IMR-90 (cell line): ENCODE measurements around the gene TNFRSF1B. TPM values are rescaled to one million over a fixed set of nuclear protein-coding genes. Genes with fewer than 3 reads are reported as not detected.
"Not testable (repeated sequence)": the region's sequence is repeated elsewhere in the genome, so short reads cannot be mapped to it uniquely, and the experiment has no call there.

Experiments
- ATAC-seq: fragments of 200-7000 bp; cut with Tn5 transposase; 2 replicates; pipeline ENCODE4 v1.9.1; 2020; ENCODE audit warnings: low read depth, mild to moderate bottlenecking, moderate library complexity
- BruUV-seq: library from RNA; stranded (reverse); fragments of 400-500 nt; replicated peaks from 2 replicates; lab custom pipeline; 2021; lab: Mats Ljungman, UMichigan
- CTCF ChIA-PET: fragments of 300-600 bp; formaldehyde crosslinking; extraction: SDS; loops from one replicate; lab custom pipeline; 2021; ENCODE audit warnings: antibody characterized with exemption; lab: Yijun Ruan, JAX
- POLR2A ChIA-PET: fragments of 300-600 bp; sonication (Branson Sonifier 250); formaldehyde crosslinking; loops from one replicate; lab custom pipeline; 2022; ENCODE audit warnings: antibody characterized with exemption; ENCODE audit not compliant: unreplicated experiment; lab: Charles Lee
- DNase-seq: peaks from one replicate; pipeline ENCODE4 v3.0.0; 2013
- H2AFZ ChIP-seq: replicated peaks from 2 replicates; pipeline ENCODE3; 2013; ENCODE audit warnings: low read length, mild to moderate bottlenecking; ENCODE audit not compliant: poor library complexity
- H2AK5ac ChIP-seq: 2 replicates; pipeline ENCODE4 v1.6.1; 2013; ENCODE audit warnings: low read depth, low read length, inconsistent platforms
- H2AK9ac ChIP-seq: replicated peaks from 2 replicates; pipeline ENCODE3; 2013; ENCODE audit warnings: mild to moderate bottlenecking, low read depth, low read length, moderate library complexity; ENCODE audit not compliant: poor library complexity
- H2BK120ac ChIP-seq: 2 replicates; pipeline ENCODE4 v1.6.1; 2013; ENCODE audit warnings: low read depth, low read length, inconsistent platforms
- H2BK15ac ChIP-seq: 3 replicates; pipeline ENCODE4 v1.6.1; 2013; ENCODE audit warnings: low read depth, low read length, inconsistent platforms
- H2BK20ac ChIP-seq: 2 replicates; pipeline ENCODE4 v1.6.1; 2013; ENCODE audit warnings: low read depth, mild to moderate bottlenecking, inconsistent platforms, low read length, moderate library complexity
- H2BK5ac ChIP-seq: 2 replicates; pipeline ENCODE4 v1.6.1; 2013; ENCODE audit warnings: mild to moderate bottlenecking, low read depth, low read length, inconsistent platforms; ENCODE audit not compliant: poor library complexity, severe bottlenecking
- H3K14ac ChIP-seq: replicated peaks from 2 replicates; pipeline ENCODE4 v1.6.1; 2013; ENCODE audit warnings: low read depth, low read length, inconsistent platforms
- H3K18ac ChIP-seq: 2 replicates; pipeline ENCODE4 v1.6.1; 2013; ENCODE audit warnings: low read depth, low read length, control low read depth
- H3K23ac ChIP-seq: 2 replicates; pipeline ENCODE4 v1.6.1; 2013; ENCODE audit warnings: low read depth, low read length, inconsistent platforms
- H3K27ac ChIP-seq: 2 replicates; pipeline ENCODE4 v1.5.1; 2013; ENCODE audit warnings: mild to moderate bottlenecking, control low read depth, low read length; ENCODE audit not compliant: insufficient read depth
- H3K27me3 ChIP-seq: 2 replicates; pipeline ENCODE4 v1.6.1; 2013; ENCODE audit warnings: low read length; ENCODE audit not compliant: control insufficient read depth, insufficient read depth
- H3K36me3 ChIP-seq: 2 replicates; pipeline ENCODE4 v1.6.1; 2013; ENCODE audit warnings: low read length, mixed read lengths; ENCODE audit not compliant: control insufficient read depth, insufficient read depth
- H3K4ac ChIP-seq: 2 replicates; pipeline ENCODE4 v1.6.1; 2013; ENCODE audit warnings: low read depth, low read length, inconsistent platforms
- H3K4me1 ChIP-seq: 2 replicates; pipeline ENCODE4 v1.6.1; 2013; ENCODE audit warnings: low read length, mixed read lengths; ENCODE audit not compliant: control insufficient read depth, insufficient read depth
- H3K4me2 ChIP-seq: 2 replicates; pipeline ENCODE4 v1.6.1; 2013; ENCODE audit warnings: low read depth, mild to moderate bottlenecking, control low read depth, low read length, moderate library complexity
- H3K4me3 ChIP-seq: 2 replicates; pipeline ENCODE4 v1.5.1; 2013; ENCODE audit warnings: low read depth, mild to moderate bottlenecking, control low read depth, low read length, moderate library complexity; ENCODE audit not compliant: insufficient read depth
- H3K56ac ChIP-seq: 2 replicates; pipeline ENCODE4 v1.6.1; 2013; ENCODE audit warnings: low read length, inconsistent platforms; ENCODE audit not compliant: insufficient read depth; ENCODE audit errors: extremely low read depth
- H3K79me1 ChIP-seq, 2 experiments: 2 replicates each; pipeline ENCODE4 v1.6.1; 2013; ENCODE audit warnings: low read length in 2 of 2, inconsistent platforms in 1 of 2, low read depth in 1 of 2
- H3K9ac ChIP-seq: 2 replicates; pipeline ENCODE4 v1.6.1; 2013; ENCODE audit warnings: low read depth, low read length, control low read depth
- H3K9me1 ChIP-seq: 2 replicates; pipeline ENCODE4 v1.6.1; 2013; ENCODE audit warnings: low read length, inconsistent platforms; ENCODE audit not compliant: insufficient read depth
- H3K9me3 ChIP-seq: 2 replicates; pipeline ENCODE4 v1.6.1; 2013; ENCODE audit warnings: low read length; ENCODE audit not compliant: control insufficient read depth, insufficient read depth
- H4K20me1 ChIP-seq: 2 replicates; pipeline ENCODE4 v1.6.1; 2013; ENCODE audit warnings: low read length, inconsistent platforms; ENCODE audit not compliant: insufficient read depth
- H4K5ac ChIP-seq: 2 replicates; pipeline ENCODE4 v1.6.1; 2013; ENCODE audit warnings: mild to moderate bottlenecking, low read depth, low read length, control low read depth
- H4K8ac ChIP-seq, 2 experiments: 2 replicates each; pipeline ENCODE4 v1.6.1; 2013; ENCODE audit warnings: low read depth in 2 of 2, low read length in 2 of 2, control low read depth in 1 of 2, inconsistent platforms in 1 of 2
- H4K91ac ChIP-seq: 2 replicates; pipeline ENCODE4 v1.6.1; 2013; ENCODE audit warnings: low read depth, low read length, inconsistent platforms; ENCODE audit not compliant: insufficient read depth
- BHLHE40 ChIP-seq: fragments of 150-350 bp; IDR thresholded peaks from 2 replicates; pipeline ENCODE4 v1.6.1; 2016; ENCODE audit warnings: mild to moderate bottlenecking, low read depth, low read length
- CHD1 ChIP-seq: IDR thresholded peaks from 2 replicates; pipeline ENCODE4 v1.6.1; 2012; ENCODE audit warnings: low read depth, low read length, improper control_type of control experiment
- FOS ChIP-seq: fragments of 150-350 bp; IDR thresholded peaks from 2 replicates; pipeline ENCODE4 v1.6.1; 2016; ENCODE audit warnings: low read depth, low read length
- MAFK ChIP-seq: IDR thresholded peaks from 2 replicates; pipeline ENCODE4 v1.6.1; 2012; ENCODE audit warnings: low read depth, low read length, improper control_type of control experiment
- NFE2L2 ChIP-seq: fragments of 150-350 bp; IDR thresholded peaks from 2 replicates; pipeline ENCODE4 v1.6.1; 2016; ENCODE audit warnings: low read depth, mild to moderate bottlenecking, low read length
- RFX5 ChIP-seq: IDR thresholded peaks from 2 replicates; pipeline ENCODE4 v1.8.0; 2012; ENCODE audit warnings: low read depth, mild to moderate bottlenecking, low read length, moderate library complexity
- WGBS, 2 experiments: methylation state at CpG; one replicate each; pipeline versions ENCODE4 v1.1.5 to v1.1.7; 2013; ENCODE audit warnings: missing lambda C conversion rate in 2 of 2; ENCODE audit not compliant: insufficient read length in 1 of 2; ENCODE audit errors: extremely low coverage in 2 of 2; 5-methylcytosine and 5-hydroxymethylcytosine counted together
- dilution Hi-C: fragments of 300-500 bp; cut with HindIII; formaldehyde crosslinking; loops from one replicate; pipeline ENCODE4 v1.14.3; 2018; ENCODE audit warnings: low sequenced_read_pairs; ENCODE audit not compliant: unreplicated experiment
- in situ Hi-C: fragments of 300-500 bp; cut with MboI; formaldehyde crosslinking; loops from 3 replicates; pipeline ENCODE4 v1.14.3; 2019; ENCODE audit warnings: low sequenced_read_pairs, inconsistent platforms, mixed read lengths
- intact Hi-C: fragments of 100-400 bp; cut with micrococcal nuclease; formaldehyde crosslinking; loops from 2 replicates; pipeline ENCODE4 v1.10.0; 2022
- polyA plus RNA-seq, 3 experiments: library from polyadenylated mRNA; depleted of rRNA; stranded (reverse); fragments of >200 nt; gene quantifications; 2 replicates each; pipeline ENCODE4 v1.2.3, GENCODE V29; 2012; ENCODE audit warnings: low replicate concordance in 1 of 3
- total RNA-seq: library from RNA; depleted of rRNA; stranded (reverse); fragments of >200 nt; gene quantifications from 2 replicates; pipeline ENCODE4 v1.2.3, GENCODE V29; 2012
- TF ChIP-seq, protein P1 (sequence below): fragments of 150-350 bp; IDR thresholded peaks from 2 replicates; pipeline ENCODE4 v1.6.1; 2017; ENCODE audit warnings: mild to moderate bottlenecking, antibody characterized with exemption, low read length, low read depth

The TNFRSF1B gene
- total and polyA plus RNA-seq, 2 of the 4 experiments (the other 2 are of a cell fraction), result 4.3 to 8.9 TPM

GRCh38 chr1:12220890-12221289 lies 54.1 kb downstream of the TNFRSF1B start:
- dilution Hi-C loops (no loop called here), in situ Hi-C loops (no loop called here), intact Hi-C loops (no loop called here)
- H2BK120ac ChIP-seq, result no peak overlapping the region
- no peak overlapping the region for H2AK5ac ChIP-seq
- no peak overlapping the region for H3K18ac ChIP-seq
- H3K14ac ChIP-seq, result no peak overlapping the region
- no CpG with 5 or more reads among the region's 2 CpGs for WGBS, 2 experiments
- no peak overlapping the region for H3K9ac ChIP-seq
- ATAC-seq (no peak), DNase-seq (no peak)
- POLR2A ChIA-PET, result no interaction called here
- no peak overlapping the region for H3K4ac ChIP-seq
- no peak overlapping the region for H2AFZ ChIP-seq
- TF ChIP-seq NFE2L2 (no peak), CHD1 (no peak), RFX5 (no peak), BHLHE40 (no peak), FOS (no peak), MAFK (no peak)
- TF ChIP-seq, protein P1, sequence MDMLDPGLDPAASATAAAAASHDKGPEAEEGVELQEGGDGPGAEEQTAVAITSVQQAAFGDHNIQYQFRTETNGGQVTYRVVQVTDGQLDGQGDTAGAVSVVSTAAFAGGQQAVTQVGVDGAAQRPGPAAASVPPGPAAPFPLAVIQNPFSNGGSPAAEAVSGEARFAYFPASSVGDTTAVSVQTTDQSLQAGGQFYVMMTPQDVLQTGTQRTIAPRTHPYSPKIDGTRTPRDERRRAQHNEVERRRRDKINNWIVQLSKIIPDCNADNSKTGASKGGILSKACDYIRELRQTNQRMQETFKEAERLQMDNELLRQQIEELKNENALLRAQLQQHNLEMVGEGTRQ, result no peak
- H4K5ac ChIP-seq, result no peak overlapping the region
- H4K8ac ChIP-seq, result no peak overlapping the region
- no peaks in the 10 kb centered on the region for H4K20me1 ChIP-seq
- no TSS peak for BruUV-seq
- peaks cover 6% of the 10 kb centered on the region; the same call in 1 of the 2 replicates for H3K9me3 ChIP-seq
- no peak overlapping the region for H2BK20ac ChIP-seq
- no peak overlapping the region for H2BK15ac ChIP-seq
- no peaks in the 10 kb centered on the region for H3K79me1 ChIP-seq
- CTCF ChIA-PET, result interaction anchor here (0.6 kb wide), 1 partner anchor 34 kb away, joined by 3 read pairs; no protein-coding TSS in a partner anchor
- H3K4me2 ChIP-seq, result no peak overlapping the region
- no peaks in the 10 kb centered on the region for H3K9me1 ChIP-seq
- H3K4me3 ChIP-seq, result no peak overlapping the region
- H3K36me3 ChIP-seq, result no peaks in the 10 kb centered on the region
- peaks cover 15% of the 10 kb centered on the region for H3K27me3 ChIP-seq
- no peaks in the 10 kb centered on the region; the same call in 1 of the 2 replicates for H3K4me1 ChIP-seq
- no peak overlapping the region for H3K27ac ChIP-seq
- H3K56ac ChIP-seq, result no peak overlapping the region
- H2AK9ac ChIP-seq, result no peak overlapping the region
- H3K23ac ChIP-seq, result no peak overlapping the region
- no peak overlapping the region for H2BK5ac ChIP-seq
- no peak overlapping the region for H4K91ac ChIP-seq

- H3K56ac ChIP-seq, H3K27me3 ChIP-seq, H3K14ac ChIP-seq, H2AK9ac ChIP-seq, H3K4me2 ChIP-seq, H2BK120ac ChIP-seq, H3K4me3 ChIP-seq, H4K91ac ChIP-seq, DNase-seq, H3K4ac ChIP-seq, H2BK20ac ChIP-seq, intact Hi-C loops, H3K9me3 ChIP-seq, H3K27ac ChIP-seq, H3K23ac ChIP-seq, H3K9me1 ChIP-seq, CTCF ChIA-PET, POLR2A ChIA-PET, H3K9ac ChIP-seq, H4K8ac ChIP-seq, H3K4me1 ChIP-seq, H3K36me3 ChIP-seq, H2AK5ac ChIP-seq, H2BK5ac ChIP-seq, H4K20me1 ChIP-seq, H4K5ac ChIP-seq, H2BK15ac ChIP-seq, in situ Hi-C loops, ATAC-seq, H3K18ac ChIP-seq, dilution Hi-C loops, H2AFZ ChIP-seq, BruUV-seq, H3K79me1 ChIP-seq: not testable (repeated sequence)
- WGBS, 2 experiments, result no CpG with 5 or more reads among the region's 1 CpG
These were observed 55.9 kb downstream of the TNFRSF1B start for GRCh38 chr1:12222700-12223099.
